GM18909 (cell line): ENCODE measurements around the gene ARHGAP24.
"Not testable (repeated sequence)": the region's sequence is repeated elsewhere in the genome, so short reads cannot be mapped to it uniquely, and the experiment has no call there.

Source experiments
- ATAC-seq: cut with Tn5 transposase; IDR thresholded peaks from one replicate; pipeline ENCODE4 v1.9.1; 2021; ENCODE audit warnings: mild to moderate bottlenecking; ENCODE audit not compliant: unreplicated experiment, poor library complexity

Gene ARHGAP24

DNA sequence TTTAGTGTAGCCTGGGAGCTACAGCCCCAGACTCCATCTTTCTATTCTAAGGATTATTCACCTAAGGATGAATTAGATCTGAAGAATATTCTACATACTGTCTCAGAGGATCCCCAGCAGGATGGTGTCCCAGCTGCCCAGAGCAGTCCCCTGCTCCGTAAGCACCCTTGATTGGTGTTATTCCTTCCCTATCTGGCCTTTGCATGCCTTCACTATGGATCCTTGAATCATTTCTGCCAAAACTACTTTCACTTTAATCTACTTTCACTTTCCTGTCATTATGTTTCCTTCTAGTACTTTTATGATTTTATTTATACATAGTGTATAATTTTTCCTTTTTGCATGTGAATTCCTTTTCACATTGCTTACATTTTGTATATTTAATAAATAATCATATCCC is 39.2 kb downstream of the ARHGAP24 start:
- ATAC-seq = no peak

DNA sequence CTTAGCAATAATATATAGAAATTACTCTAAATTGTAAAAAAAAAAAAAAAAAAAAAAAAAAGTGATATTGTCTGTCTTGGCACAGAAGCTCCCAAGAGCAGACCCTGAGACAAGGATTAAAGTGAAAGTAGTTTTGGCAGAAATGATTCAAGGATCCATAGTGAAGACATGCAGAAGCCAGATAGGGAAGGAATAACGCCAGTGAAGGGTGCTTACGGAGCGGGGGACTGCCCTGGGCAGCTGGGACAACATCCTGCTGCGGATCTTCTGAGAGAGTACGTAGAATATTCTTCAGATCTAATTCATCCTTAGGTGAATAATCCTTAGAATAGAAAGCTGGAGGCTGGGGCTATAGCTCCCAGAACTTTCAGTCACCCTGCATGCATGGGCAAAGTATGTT is 39.8 kb downstream of the ARHGAP24 start:
- ATAC-seq = no peak

- no peak for ATAC-seq
These were observed 40.8 kb downstream of the ARHGAP24 start for GRCh38 chr4:85515701-85516100.

GRCh38 chr4:85518526-85518925 is 43.6 kb downstream of the ARHGAP24 start:
- not testable (repeated sequence) for ATAC-seq

- ATAC-seq = no peak
These were observed 46.1 kb downstream of the ARHGAP24 start for GRCh38 chr4:85520765-85521749.

- no peak for ATAC-seq
These were observed 47.3 kb downstream of the ARHGAP24 start for GRCh38 chr4:85522277-85522676.

DNA sequence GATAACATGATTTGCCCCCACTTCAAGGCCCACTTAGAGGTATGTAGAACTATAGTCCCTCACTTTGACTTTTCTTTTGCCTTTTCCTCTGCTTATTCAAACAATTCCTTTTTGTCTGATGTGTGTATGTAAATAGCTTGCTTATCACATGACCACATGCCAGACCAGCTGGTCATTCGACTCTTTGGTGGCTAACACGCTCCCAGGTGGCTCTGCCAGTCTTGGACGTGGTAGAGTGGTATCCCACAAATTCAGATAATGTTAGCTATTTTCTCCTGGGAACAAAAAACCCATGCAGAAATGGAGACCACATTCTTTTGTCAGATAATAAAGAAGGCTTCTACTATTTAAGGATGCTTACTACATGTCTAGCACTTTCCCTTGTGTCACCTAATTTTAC is 47.9 kb downstream of the ARHGAP24 start:
- no peak for ATAC-seq

DNA sequence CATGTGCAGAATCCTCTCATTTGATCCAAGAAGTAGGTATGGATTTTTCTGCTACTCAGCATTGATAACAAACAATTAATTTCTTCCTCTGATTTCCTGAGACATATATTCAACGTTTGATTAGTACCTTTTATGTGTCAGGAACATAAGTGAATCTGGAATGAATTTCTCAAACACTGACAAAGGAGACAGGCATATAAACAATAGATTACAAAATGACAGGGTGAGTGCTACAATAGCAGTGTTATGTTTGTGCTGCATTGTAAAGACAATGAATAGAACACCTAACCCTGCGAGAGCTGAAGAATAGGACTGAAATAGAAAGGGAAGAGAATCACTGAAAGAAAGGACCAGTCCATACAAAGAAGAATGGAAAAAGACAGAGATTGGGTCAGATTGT is 52.9 kb downstream of the ARHGAP24 start:
- no peak for ATAC-seq

DNA sequence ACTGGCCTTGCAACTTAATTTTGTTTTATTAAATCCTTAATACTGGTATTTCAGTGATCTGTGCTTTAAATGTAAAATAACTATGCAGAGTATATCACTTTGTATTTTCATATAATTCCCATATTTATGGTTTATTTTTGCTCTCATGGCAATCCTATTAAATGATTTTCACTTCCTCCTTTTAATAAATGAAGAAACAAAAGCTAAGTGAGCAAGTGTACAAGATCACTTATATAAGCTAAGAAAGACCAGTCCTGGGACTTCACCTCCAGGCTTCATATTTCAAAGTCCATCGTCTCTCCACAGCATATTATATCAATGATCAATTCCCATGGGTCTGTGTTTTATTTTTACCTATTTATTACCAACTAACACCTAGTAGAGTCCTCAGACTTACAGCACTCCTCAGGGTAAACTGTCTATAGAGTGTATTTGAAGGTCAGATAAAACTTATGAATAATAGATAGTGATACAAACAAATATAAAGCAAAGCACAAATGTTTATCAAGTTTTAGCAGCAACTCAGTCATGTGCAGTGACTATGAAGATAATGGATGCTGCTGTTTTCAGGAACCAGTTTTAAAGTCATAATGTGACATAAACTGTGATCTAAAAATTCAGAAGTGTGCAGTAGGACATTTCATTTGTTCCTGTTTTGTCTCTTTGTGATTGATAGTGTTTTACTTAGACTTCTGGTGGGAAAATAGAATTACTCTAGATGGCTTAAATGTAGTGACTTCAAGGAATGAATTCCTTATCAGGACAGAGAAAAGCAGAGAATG is 56.8 kb downstream of the ARHGAP24 start:
- no peak for ATAC-seq

DNA sequence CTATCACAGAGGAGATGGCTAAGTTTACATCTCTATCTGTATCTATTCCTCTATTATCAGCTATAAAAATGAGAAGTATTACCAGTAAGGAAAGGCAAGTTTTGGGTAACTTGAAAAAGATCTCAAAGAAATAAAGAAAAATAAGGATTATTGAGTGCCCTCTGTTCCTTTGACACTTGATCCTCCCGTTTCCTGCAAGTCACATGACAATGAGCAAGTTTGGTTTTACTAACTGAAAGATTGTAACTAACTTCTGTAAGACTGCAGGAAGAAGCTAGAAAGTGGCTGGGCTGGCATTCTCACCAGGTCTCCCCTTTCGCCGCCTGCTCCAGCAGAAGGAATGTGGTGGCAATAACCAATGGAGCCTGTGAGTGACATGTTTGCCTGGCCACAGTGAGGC is 59.2 kb downstream of the ARHGAP24 start:
- no peak for ATAC-seq

- no peak for ATAC-seq
These were observed 68.9 kb downstream of the ARHGAP24 start for GRCh38 chr4:85543832-85544231.

DNA sequence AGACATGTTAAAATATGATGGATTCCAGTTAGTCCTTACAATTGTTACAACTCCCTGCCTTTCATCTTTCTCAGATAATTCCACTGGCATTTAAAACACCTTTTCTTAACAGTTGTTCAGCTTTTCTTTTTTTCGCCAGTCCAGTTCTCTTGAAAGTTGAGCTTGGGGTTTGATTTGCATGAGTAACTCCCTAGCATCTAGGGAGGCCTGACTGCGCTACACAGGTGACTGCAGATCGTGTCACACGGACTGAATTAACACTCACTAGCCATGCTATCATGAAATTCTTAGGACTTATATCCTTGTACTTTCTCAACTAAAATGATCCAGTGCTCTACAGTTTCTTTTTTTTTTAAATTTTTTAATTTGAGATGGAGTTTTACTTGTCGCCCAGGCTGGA is 69.8 kb downstream of the ARHGAP24 start:
- ATAC-seq = no peak

DNA sequence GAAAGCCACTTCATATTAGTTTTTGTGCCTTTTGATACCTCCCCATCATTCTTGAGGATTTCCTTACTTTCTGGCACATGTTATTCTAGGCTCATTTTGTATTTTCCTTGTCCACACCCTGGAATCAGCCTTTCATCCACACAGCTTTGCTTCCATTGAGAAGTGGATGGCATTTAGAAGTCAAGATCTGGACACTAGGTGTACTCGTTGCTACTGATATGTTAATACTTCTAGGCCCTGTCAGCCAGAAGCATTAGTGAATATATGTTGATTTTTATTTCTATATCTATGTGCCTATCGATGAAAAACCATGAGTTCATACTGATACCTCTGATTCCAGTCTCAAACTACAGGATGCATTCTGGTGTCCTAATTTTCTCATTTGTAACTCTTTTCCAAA is 73.2 kb downstream of the ARHGAP24 start:
- ATAC-seq = no peak

- ATAC-seq = no peak
These were observed 73.9 kb downstream of the ARHGAP24 start for GRCh38 chr4:85548841-85549240.

- peak; percentile 40 for ATAC-seq
These were observed 80.3 kb downstream of the ARHGAP24 start for GRCh38 chr4:85555206-85555605.

DNA sequence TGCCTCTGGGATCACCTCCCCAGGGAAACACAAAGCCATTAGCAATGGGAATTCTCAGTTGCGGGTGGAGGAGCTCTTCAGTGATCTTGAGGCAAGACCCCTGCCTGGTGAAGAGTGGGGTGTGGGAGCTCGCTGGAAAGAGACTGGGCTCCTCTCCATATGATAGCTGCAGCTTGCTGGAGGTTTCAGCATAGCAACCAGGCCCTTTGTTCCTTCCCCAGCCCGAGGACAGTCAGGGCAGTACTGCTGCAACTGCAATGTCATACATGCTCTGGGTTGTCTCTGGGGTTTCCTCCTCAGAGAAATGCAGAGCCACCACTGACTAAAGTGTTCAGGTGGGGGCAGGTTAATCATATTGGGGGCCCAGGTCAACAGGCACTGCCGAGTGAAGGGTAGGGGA is 81.3 kb downstream of the ARHGAP24 start:
- ATAC-seq = no peak

- ATAC-seq = peak; percentile 95
These were observed 82.3 kb downstream of the ARHGAP24 start for GRCh38 chr4:85557016-85557901.

- ATAC-seq = no peak
These were observed 91.0 kb downstream of the ARHGAP24 start for GRCh38 chr4:85565761-85566480.

DNA sequence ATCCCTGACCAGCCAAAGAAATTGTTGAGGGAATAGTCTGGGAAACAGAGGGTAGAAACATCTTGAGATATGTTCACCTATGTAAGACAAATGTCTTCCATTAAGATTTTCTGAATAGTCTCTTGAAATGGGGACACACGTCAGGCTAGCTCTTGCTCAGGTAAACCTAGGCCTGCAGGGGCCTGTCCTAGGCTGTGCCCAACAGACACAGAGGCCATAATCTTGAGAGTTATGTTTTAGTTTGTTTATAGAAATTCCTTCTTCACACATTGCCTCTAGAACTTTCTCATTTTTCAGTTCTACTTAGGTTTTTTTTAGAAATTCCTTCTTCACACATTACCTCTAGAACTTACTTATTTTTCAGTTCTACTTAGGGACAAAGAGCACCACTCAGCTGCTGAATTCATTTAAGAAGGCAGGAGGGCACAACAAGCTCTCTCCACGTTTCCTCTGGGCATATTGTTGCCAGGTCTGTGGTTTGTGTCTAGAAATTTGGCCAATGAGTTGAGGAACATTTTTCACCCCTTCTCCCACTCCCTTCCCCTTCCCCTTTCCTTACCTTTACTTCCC is 94.9 kb downstream of the ARHGAP24 start:
- peak; percentile 42 for ATAC-seq
